ENCODE data around the gene DLGAP1.
"Not testable (repeated sequence)": the region's sequence is repeated elsewhere in the genome, so short reads cannot be mapped to it uniquely, and the experiment has no call there.

GRCh38 chr18:4311945-4312344 lies 143.2 kb downstream of the DLGAP1 start:
- TF ChIP-seq POLR2A, CTCF (IDR thresholded peaks at IDR 0.05): not testable (repeated sequence)

Measured in testis (tissue), 2 donors.